ENCODE data around the gene APBB1IP. TPM values are rescaled to one million over a fixed set of nuclear protein-coding genes. Genes with fewer than 3 reads are reported as not detected.

Gene APBB1IP
- total and polyA plus RNA-seq, 2 of the 8 experiments (the other 6 are each of a cell fraction or from before 2014, with no cell fraction given), result 0.05 TPM; not detected in 1

DNA sequence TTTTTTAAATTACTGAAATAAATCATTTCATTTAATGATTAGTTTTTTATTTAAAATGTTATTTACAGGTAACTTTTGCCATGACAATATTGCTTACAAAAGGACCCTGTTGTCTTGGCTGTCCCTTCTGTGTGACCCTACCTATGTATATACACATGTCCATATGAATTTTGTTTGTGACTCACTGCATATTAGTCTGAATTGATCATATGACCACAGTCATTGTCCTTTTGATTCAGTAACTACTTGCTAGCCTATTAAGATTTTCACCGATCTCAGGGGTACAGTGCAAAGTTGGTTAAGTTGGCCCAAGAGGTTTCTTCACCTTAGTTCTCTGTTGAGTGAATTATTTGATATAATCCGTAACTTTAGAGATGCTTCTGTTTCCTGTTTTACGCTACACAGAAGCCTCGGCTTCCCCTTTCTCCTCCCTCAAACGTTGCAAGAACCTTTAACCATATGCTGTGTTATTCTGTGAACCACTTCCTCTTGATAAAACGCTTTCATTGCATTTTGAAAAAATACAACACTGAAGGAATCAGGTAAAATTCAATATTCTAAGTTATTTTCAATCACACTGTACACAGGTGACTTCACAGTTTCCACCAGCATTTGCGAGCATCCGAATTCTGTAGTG lies 43.9 kb downstream of the APBB1IP start:
- H3K23ac ChIP-seq (ENCODE audit: insufficient read length), result no peak overlapping the region
- H3K36me3 ChIP-seq (ENCODE audit: control insufficient read depth in 2 of 4, insufficient read depth in 4 of 4, low read length in 3 of 4), result no peaks in the 10 kb centered on the region
- no peaks in the 10 kb centered on the region for H3K79me2 ChIP-seq (ENCODE audit: control insufficient read depth in 1 of 2, insufficient read depth in 2 of 2, low read length in 2 of 2)
- DNase-seq (ENCODE audit: low read depth in 1 of 2, low spot score in 2 of 2) (no peak), FAIRE-seq (no peak)
- no peaks in the 10 kb centered on the region for H3K23me2 ChIP-seq (ENCODE audit: low read depth, low read length)
- ChIA-PET CTCF (ENCODE audit: partially characterized antibody) (interaction anchor here (0.8 to 0.9 kb wide), 4 partner anchors 8 to 69 kb away, joined by 3 read pairs; no protein-coding TSS in a partner anchor), POLR2A (ENCODE audit: partially characterized antibody) (no interaction called here)
- H2AFZ ChIP-seq (ENCODE audit: low read length), result no peak overlapping the region
- H2BK20ac ChIP-seq (ENCODE audit: low read length), result no peak overlapping the region
- no peaks in the 10 kb centered on the region for H3K27me3 ChIP-seq (replicated peaks in 1 of 4; ENCODE audit: control insufficient read depth in 3 of 4, extremely low read depth in 1 of 4, insufficient read depth in 3 of 4, low read length in 3 of 4)
- no peak overlapping the region for H3K4me3 ChIP-seq (ENCODE audit: extremely low read depth in 1 of 4, insufficient read depth in 2 of 4, low read depth in 3 of 4, low read length in 4 of 4)
- no peaks in the 10 kb centered on the region for H3K4me1 ChIP-seq (replicated peaks in 1 of 4; ENCODE audit: control insufficient read depth in 3 of 4, insufficient read depth in 4 of 4, low read length in 3 of 4)
- no peak overlapping the region for H2BK12ac ChIP-seq (ENCODE audit: low read depth, low read length)
- no peak overlapping the region for H2AK5ac ChIP-seq (ENCODE audit: low read depth, low read length)
- H2BK15ac ChIP-seq (ENCODE audit: low read length), result no peak overlapping the region
- no peak overlapping the region for H3K9ac ChIP-seq (replicated peaks in 1 of 4; ENCODE audit: extremely low read depth in 1 of 4, low read depth in 3 of 4, low read length in 3 of 4)
- no peak overlapping the region for H3K18ac ChIP-seq (ENCODE audit: extremely low read depth, low read length)
- H3K9me3 ChIP-seq (ENCODE audit: insufficient read depth in 2 of 2, low read depth in 1 of 2, low read length in 1 of 2), result no peaks in the 10 kb centered on the region
- H2BK120ac ChIP-seq (replicated peaks; ENCODE audit: low read depth, low read length), result no peak overlapping the region
- no peak overlapping the region for H3K14ac ChIP-seq (ENCODE audit: insufficient read length)
- H4K91ac ChIP-seq (replicated peaks; ENCODE audit: insufficient read length, low read length), result no peak overlapping the region
- no peak overlapping the region for H3K56ac ChIP-seq (replicated peaks; ENCODE audit: insufficient read length, low read depth, low read length)
- H3K79me1 ChIP-seq (ENCODE audit: low read depth, low read length), result no peaks in the 10 kb centered on the region
- no peak overlapping the region for H3K27ac ChIP-seq (ENCODE audit: low read depth, low read length)
- H4K20me1 ChIP-seq (replicated peaks in 1 of 2; ENCODE audit: control insufficient read depth in 1 of 2, insufficient read depth in 2 of 2, low read length in 2 of 2), result no peaks in the 10 kb centered on the region
- no peak overlapping the region for H4K5ac ChIP-seq (ENCODE audit: insufficient read length, low read depth, low read length)
- H2BK5ac ChIP-seq (ENCODE audit: low read depth, low read length), result no peak overlapping the region
- H3K4ac ChIP-seq (replicated peaks; ENCODE audit: insufficient read length, low read depth, low read length), result no peak overlapping the region
- WGBS, 2 experiments (ENCODE audit: extremely low coverage in 1 of 2, insufficient coverage in 1 of 2, insufficient read length in 1 of 2, insufficient replicate concordance in 2 of 2, low coverage in 1 of 2, low lambda C conversion rate in 2 of 2, missing lambda C conversion rate in 1 of 2), result 88% methylated on average over 8 of the region's 8 CpGs; no CpG with 5 or more reads in 1 of the 2 experiments
- H4K8ac ChIP-seq (ENCODE audit: extremely low read depth, insufficient read depth, low read length), result no peak overlapping the region
- no peak overlapping the region for H3K4me2 ChIP-seq (ENCODE audit: insufficient read depth in 1 of 2, low read depth in 2 of 2, low read length in 2 of 2)
- TF ChIP-seq MAX (IDR thresholded peaks at IDR 0.05) (no peak), E2F6 (IDR thresholded peaks at IDR 0.05) (no peak), TCF12 (IDR thresholded peaks at IDR 0.05; ENCODE audit: low read depth, low read length) (no peak), POLR2AphosphoS5 (IDR thresholded peaks at IDR 0.05; ENCODE audit: low read depth, low read length) (no peak), CHD2 (IDR thresholded peaks at IDR 0.05; ENCODE audit: low read length) (no peak), TAF1 (IDR thresholded peaks at IDR 0.05; ENCODE audit: low read depth, low read length) (no peak), CTBP2 (IDR thresholded peaks at IDR 0.05; ENCODE audit: borderline replicate concordance, insufficient read depth, insufficient read length, low read length) (no peak), POLR2A (IDR thresholded peaks at IDR 0.05; ENCODE audit: control extremely low read depth in 1 of 2, low read depth in 2 of 2, low read length in 2 of 2) (no peak), ZNF274 (IDR thresholded peaks at IDR 0.05; ENCODE audit: borderline replicate concordance, extremely low read depth, low read length) (no peak), CBX8 (IDR thresholded peaks at IDR 0.05; ENCODE audit: borderline replicate concordance, low read depth, low read length) (no peak), GTF2F1 (IDR thresholded peaks at IDR 0.05; ENCODE audit: borderline replicate concordance, low read depth, low read length) (no peak), NRF1 (IDR thresholded peaks at IDR 0.05; ENCODE audit: low read depth, low read length) (no peak), SIN3A (conservative IDR thresholded peaks at IDR 0.05 in 1 of 2, IDR thresholded peaks at IDR 0.05 in 1 of 2; ENCODE audit: low read depth in 1 of 2, low read length in 2 of 2) (no peak), CHD1 (IDR thresholded peaks at IDR 0.05; ENCODE audit: low read depth, low read length) (no peak)

Measured in H1 (cell line).